GM18508 (cell line): ENCODE data around the gene RNF26.

Source experiments
- ATAC-seq: cut with Tn5 transposase; IDR thresholded peaks from one replicate; pipeline ENCODE4 v1.9.1; 2021; ENCODE audit warnings: moderate number of reproducible peaks; ENCODE audit not compliant: insufficient read depth, unreplicated experiment

RNF26 gene

GRCh38 chr11:119368121-119369034 is 34.1 kb downstream of the RNF26 start:
- ATAC-seq, result no peak

DNA sequence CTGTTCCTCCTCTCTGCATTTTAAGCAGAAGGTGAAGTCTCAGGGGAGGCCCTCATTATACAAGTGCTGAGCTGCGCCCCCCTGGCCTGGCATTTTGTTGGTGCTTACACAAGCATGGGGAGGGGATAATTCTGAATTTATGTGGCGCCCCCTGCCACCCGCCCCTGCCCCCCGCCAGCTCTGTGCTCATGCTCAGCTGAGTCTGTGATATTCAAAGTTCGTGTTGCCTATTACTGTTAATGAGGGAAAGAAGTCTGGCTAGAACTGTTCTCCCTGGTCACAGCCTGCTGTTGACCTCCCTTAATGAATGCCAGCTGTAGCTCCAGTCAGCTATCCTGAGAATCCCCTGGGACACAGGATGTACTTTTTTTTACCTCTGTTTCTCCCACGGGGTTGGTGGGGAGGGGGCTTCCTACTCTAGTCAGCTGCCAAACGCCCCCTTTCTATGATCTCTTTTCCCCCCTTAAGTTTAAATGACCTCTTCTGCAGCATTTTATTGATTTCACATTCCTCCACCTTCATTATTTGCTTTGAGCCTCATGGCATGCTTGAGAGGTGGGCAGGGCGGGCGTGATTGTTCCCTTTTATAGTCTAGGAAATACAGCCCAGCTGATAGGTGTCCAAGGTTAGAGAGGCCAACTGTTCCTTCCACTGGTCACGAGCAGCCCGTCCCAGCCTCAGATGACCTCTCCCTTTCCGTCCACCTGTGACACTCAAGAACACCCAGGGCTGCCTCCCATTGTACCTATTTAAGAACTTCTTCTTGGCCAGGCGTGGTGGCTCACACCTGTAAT is 35.0 kb downstream of the RNF26 start:
- ATAC-seq, result no peak

DNA sequence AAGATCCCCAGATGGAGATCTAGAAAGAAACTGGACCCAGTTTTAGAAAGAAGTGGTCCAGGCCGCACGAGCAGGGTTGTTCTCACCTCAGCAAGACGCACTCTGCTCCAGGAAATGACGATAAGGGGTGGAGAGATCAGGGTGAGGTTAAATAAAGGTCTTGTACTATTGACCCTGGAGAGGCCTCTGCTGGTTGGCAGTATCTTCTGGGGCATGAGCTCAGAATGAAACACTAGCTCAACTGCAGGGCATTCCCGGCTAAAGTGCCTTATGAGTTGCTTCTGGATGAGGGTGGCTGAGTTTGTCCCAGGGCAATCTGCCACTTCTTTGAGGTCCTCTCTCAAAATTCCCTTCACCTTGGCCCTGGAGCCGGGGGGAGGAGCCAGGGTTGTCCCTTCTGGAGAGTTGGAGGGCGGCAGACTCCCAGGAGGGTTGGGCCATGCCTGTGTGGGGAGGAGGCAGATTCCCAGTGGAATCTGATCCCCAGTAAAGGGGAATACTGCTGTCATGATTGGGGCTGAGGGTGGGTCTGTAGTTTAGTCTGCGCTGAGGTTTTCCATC is 36.2 kb downstream of the RNF26 start:
- ATAC-seq, result no peak

- no peak for ATAC-seq
These were observed 36.8 kb downstream of the RNF26 start for GRCh38 chr11:119371067-119371601.

- no peak for ATAC-seq
These were observed 37.5 kb downstream of the RNF26 start for GRCh38 chr11:119371778-119372182.

DNA sequence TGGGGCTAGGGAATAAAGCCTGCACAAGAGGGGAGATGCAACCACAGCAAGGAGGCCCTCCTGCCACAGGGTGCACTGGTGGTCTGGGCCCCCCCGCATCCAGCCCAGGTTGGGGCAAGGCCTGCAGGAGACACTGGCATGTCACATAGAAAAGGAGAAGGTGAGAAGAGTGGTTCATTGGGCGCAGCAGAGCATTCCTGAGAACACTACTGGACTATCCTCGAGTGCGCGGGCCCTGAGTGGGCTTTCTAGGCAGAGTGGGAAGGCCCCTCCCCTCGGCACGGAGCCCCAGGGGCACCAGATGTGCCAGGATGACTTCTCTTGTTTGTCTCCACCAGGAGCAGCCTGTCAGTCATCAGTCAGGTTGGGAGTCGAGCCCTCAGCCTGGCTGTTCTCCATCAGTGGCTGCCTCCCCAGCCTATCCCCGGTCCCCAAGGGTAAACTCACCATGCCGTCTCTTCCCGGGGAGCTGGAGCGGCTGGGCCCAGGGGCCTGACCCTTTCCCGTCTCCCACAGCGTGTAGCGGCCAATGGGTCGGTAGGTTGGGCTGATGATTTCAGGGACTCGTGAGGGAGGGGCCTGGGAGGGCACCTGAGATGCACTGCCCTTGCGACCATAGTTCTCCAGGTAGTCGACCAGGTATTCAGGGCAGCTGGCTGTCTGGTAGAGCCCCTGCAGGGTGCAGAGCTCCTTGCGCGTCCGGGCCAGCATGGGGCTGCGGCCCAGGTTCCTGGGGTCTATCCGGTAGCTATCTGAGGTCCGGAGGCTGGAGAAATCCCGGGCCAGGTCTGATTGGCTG is 38.1 kb downstream of the RNF26 start:
- ATAC-seq, result no peak

- no peak for ATAC-seq
These were observed 39.0 kb downstream of the RNF26 start for GRCh38 chr11:119373059-119373920.

DNA sequence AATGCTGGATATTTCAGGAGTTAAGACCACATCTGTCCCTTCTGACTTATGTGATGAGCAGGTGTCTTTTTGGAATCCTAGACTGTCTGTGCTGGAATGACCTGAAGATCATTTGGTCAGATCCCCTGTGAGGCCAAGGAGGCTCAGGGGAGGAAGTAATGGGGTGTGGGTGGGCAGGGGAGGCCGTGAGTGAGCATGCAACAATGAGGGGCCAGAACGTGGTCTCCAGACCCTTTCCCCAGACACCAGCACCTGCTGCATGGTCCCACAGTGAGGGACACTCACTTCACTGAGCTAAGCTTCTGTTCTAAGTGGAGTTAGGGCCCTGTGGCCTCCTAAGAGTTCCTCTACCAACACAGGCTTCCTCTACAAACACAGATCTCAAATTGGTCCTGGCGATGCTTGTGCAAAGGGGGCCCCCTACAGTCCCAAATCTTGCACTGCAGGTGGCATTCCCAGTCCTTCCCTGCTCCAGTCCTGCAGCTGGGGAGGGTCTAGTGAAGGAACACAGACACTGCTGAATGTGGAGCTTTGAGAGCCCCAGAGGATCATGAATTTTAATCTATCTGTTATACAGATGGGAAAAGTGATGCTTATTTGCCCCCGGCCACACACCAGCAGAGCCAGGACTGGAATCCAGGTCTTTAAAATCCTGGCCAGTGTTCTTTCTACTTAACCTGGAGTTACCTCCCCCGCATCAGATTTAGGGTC is 39.7 kb downstream of the RNF26 start:
- no peak for ATAC-seq

GRCh38 chr11:119374632-119375336 is 40.5 kb downstream of the RNF26 start:
- no peak for ATAC-seq

- no peak for ATAC-seq
These were observed 41.2 kb downstream of the RNF26 start for GRCh38 chr11:119375337-119376196.

DNA sequence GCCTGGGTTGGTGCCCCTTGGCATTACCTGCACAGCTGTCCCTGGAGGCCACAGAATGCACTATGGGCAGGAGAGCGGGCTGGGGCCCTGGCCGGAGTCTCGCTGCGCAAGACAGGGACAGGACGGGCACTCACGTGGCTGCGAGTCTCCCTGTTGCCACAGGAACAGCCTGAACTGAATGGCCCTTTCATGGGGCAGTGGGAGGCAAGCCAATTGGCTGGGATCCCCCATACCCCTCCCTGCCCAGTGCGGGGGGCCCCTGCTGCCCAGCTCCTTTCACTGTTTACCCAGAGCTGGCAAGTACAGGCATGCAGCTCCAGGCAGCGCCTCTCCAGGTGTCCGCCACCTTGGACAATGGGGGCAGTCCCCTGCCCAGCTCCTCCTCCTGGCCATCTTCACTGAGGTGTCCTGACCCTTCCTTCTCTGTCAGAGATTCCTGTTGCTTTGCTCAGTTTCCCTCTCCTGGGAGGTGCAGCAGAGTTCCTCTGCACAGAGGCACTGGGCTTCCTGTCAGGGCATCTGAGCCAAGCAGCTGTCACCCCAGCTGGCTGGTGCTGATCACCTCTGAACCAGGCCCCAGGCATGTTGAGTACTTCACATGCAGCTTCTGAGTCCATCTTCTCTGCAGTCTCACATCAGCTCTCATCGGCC is 42.0 kb downstream of the RNF26 start:
- no peak for ATAC-seq

- ATAC-seq, result no peak
These were observed 43.0 kb downstream of the RNF26 start for GRCh38 chr11:119377112-119377901.

DNA sequence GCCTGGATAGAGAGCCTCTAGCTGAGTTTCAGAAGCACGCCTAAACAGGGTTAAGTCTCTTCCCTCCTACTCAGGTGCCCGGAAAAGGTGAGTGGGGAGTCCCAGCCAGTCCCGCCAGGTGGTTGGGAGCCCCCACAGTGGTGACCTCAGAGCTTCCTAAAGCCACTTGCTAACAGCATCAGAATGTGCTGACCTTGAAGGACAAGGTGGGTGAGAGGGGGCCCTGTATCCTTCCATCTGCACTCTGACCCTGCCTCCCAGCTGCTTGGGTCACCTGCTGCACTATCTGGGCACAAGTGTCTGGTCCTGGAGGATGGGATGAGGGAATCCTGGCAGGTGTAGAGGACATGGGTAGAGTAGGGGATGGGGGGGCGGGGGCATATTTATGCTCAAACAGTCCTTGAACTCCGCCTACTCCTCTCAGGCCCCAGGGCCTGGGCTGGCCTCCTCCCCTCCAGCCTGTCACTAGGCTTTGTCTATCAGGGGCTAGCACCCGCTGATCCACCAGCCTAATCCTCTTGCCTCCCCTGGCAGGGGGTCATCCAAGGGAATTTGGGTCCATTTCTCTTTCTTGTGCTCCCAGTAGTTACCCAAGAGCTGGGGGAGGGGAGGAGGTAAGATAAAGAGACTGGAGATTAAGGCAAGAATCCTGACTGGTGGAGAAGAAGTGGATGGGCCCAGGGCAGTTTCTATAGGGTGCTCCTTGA is 43.8 kb downstream of the RNF26 start:
- no peak for ATAC-seq

DNA sequence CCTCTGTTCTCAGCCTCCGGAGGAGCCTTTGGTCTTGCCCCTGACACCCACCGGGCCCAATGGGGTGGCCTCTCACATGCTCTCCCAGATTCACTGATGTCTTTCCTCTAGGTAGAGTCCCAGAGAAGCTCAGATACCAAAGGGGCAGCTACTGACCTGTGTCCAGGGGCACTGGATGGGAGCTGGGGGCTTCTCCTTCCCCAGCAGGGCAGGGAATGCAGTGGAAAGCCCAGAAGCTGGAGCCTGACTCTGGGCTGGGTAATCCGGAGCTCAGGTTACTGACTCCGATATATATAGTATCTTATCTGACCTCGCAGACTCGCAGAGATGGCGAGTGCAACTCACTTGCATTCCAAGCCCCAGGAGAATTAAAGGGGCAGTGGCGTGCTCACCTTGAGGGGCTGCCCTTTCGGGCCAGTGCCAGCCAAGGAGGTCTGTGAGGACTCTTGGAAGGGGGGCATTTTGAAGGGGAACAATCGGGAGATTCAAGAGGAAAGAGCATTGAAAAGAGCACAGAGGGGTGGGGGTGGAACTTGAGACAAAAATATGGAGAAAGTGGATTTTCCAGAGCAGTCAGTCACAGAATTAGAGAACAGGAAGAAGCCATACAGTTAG is 44.6 kb downstream of the RNF26 start:
- ATAC-seq, result no peak
